ENCODE measurements around the gene U2AF2. TPM values are rescaled to one million over a fixed set of nuclear protein-coding genes. Genes with fewer than 3 reads are reported as not detected.

The U2AF2 gene
- total RNA-seq, 1 donor from 2014 or later, result 74.0 TPM

DNA sequence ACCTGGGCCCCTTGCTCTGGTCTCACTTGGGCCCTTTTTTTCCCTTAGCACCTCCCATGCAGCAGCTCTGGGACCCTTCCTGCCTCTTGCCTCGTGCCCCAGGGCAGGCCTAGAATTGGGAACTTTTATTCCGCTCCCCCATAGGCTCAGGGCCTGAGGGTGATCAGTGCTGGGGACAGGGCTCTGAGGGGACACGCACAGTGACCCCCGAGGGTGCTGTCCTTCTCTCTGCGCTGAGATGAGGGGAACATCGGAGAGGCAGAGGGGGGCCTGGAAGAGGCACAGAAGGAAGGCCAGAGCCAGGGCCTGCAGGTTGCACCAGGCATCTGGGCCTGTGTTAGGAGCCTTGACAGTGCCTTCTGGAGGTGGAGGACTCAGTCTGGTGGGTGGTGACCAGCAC, 30.9 kb downstream of the U2AF2 start:
- intact Hi-C loops (cut with micrococcal nuclease), result no loop called here
- no peak overlapping the region for H3K27ac ChIP-seq (replicated peaks)
- no peak overlapping the region for H3K4me3 ChIP-seq
- no peak for DNase-seq
- peaks cover 41% of the 10 kb centered on the region for H3K4me1 ChIP-seq
- H3K36me3 ChIP-seq, result peaks cover 96% of the 10 kb centered on the region
- H3K9me3 ChIP-seq (replicated peaks), result no peaks in the 10 kb centered on the region
- TF ChIP-seq, protein P1, sequence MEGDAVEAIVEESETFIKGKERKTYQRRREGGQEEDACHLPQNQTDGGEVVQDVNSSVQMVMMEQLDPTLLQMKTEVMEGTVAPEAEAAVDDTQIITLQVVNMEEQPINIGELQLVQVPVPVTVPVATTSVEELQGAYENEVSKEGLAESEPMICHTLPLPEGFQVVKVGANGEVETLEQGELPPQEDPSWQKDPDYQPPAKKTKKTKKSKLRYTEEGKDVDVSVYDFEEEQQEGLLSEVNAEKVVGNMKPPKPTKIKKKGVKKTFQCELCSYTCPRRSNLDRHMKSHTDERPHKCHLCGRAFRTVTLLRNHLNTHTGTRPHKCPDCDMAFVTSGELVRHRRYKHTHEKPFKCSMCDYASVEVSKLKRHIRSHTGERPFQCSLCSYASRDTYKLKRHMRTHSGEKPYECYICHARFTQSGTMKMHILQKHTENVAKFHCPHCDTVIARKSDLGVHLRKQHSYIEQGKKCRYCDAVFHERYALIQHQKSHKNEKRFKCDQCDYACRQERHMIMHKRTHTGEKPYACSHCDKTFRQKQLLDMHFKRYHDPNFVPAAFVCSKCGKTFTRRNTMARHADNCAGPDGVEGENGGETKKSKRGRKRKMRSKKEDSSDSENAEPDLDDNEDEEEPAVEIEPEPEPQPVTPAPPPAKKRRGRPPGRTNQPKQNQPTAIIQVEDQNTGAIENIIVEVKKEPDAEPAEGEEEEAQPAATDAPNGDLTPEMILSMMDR (IDR thresholded peaks at IDR 0.05; ENCODE audit: borderline replicate concordance), result no peak
- no peaks in the 10 kb centered on the region for H3K27me3 ChIP-seq (ENCODE audit: low read depth)

DNA sequence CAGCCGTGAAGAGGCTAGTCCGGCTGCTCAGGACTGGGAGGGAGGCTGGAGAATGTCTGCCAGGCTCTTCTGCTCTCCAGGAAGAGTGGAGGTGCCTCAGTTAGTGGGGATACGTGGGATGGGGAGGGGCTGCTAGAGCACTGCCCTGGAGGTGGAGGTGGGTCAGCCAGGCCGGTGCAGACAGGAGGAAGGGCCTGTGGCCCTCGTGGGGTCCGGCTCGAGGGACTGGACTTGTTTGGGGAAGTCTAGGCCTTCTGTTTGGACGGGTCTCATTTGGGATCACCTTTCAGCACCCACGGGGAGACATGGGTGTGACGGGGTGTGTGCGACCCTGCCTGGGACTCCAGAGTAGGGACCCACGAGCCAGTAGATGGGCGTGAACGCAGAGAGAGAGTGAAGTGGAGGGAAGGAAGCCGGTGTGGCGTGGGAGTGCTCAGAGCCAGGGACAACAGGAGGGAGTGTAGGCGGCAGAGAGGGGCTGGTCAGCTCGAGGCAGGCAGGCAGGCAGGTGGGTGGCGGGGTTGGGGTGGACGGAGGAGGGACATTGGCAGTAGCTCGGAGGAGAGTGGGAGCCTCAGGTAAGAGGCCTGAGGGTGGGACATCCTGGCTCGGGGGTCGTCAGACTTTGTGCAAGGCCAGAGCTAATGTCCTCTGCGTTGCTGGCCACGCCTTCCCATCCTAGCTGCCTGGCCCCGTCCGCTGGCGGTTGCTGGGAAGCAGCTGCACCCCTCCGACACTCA, 31.6 kb downstream of the U2AF2 start:
- intact Hi-C loops (cut with micrococcal nuclease), result no loop called here
- TF ChIP-seq, protein P1 (IDR thresholded peaks at IDR 0.05; ENCODE audit: borderline replicate concordance), result no peak
- Histone ChIP-seq H3K27ac (replicated peaks) (no peak overlapping the region), H3K9me3 (replicated peaks) (no peaks in the 10 kb centered on the region), H3K4me1 (peaks cover 36% of the 10 kb centered on the region), H3K27me3 (ENCODE audit: low read depth) (no peaks in the 10 kb centered on the region), H3K4me3 (no peak overlapping the region), H3K36me3 (peaks cover 96% of the 10 kb centered on the region)
- DNase-seq, result peak; percentile 10

DNA sequence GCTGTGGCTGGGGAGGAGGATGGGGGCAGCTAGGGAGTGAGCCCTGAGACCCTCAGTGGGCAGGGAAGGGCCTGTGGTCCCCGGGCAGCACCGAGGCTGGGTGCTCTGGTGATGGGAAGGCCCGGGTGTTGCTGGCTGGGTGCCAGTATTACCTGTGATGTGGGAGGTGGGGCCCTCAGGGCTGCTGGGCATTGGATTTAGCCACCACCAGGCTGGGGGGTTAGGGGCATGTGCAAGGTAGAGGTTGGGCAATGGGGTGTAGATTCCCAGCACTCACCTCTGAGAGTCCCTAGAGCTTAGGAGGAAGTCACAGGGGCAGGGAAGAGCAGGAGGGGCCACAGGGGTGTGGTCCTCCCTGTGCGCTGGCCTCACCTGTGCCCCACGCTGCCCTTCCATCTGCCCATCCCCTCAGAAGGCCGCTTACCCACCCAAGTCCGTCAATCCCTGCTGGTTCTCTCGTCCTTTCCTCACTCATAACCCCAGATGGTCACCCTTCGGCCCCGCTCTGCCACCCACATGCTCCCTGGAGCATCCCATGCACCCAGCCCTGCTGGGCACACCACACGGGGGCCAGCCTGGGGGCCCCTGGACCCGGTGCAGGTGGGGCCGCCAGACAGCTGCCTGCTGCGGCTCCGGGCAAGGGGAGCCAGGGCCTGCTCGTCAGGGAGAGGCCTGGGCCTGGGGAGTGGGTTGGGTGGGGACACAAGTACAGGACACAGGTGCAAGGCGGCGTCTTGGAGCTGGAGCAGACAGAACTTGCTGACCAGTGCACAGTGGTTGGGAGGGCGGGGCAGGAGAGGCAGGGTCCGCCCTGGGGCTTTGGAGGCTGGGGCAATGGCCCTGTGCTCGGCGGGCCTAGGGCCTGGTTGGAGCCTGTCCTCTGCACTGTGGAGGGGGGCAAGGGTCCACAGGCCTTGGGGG, 32.7 kb downstream of the U2AF2 start:
- intact Hi-C loops (cut with micrococcal nuclease), result no loop called here
- Histone ChIP-seq H3K27ac (replicated peaks) (no peak overlapping the region), H3K27me3 (ENCODE audit: low read depth) (no peaks in the 10 kb centered on the region), H3K36me3 (peaks cover 93% of the 10 kb centered on the region), H3K4me3 (no peak overlapping the region), H3K4me1 (peaks cover 36% of the 10 kb centered on the region), H3K9me3 (replicated peaks) (no peaks in the 10 kb centered on the region)
- TF ChIP-seq, protein P1 (IDR thresholded peaks at IDR 0.05; ENCODE audit: borderline replicate concordance), result no peak
- DNase-seq, result peak; percentile 13

DNA sequence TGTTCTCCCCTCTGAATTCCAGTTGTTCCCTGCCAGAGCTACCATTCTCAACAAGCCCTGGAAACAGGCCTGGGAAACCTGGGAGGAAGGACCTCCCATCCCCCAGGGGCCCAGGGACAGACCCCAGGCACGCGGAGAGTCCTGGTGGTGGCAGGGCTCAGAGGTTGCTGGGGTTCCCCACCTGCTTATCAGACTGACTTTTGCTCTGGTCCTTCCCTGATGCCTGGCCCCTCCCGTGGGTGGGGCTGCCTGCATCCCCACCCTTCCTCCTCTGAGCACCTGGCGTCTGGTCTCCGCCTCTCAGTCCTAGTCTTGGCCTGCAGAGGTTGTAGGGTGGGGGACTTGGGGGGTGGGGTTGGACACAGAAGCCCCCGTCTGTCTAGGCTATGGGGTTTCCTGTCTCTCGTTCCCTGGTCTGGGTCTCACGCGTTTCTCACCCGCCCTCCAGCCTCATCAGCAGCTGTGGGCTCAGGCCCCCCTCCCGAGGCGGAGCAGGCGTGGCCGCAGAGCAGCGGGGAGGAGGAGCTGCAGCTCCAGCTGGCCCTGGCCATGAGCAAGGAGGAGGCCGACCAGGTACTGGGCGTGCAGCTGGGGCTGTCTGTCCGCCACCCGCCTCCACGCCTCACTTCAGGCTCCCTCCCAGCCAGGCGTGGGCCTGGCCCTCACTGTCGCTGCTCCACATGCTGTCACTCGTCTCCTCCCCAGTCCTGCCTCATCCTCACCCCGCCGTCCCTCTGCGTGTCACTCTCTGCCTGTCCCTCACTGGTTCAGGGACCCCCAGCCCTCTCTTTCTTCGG, 33.8 kb downstream of the U2AF2 start:
- intact Hi-C loops (cut with micrococcal nuclease), result no loop called here
- H3K4me1 ChIP-seq, result peaks cover 34% of the 10 kb centered on the region
- H3K9me3 ChIP-seq (replicated peaks), result no peaks in the 10 kb centered on the region
- H3K27ac ChIP-seq (replicated peaks), result no peak overlapping the region
- no peaks in the 10 kb centered on the region for H3K27me3 ChIP-seq (ENCODE audit: low read depth)
- H3K36me3 ChIP-seq, result peaks cover 93% of the 10 kb centered on the region
- DNase-seq, result peak; percentile 14
- H3K4me3 ChIP-seq, result no peak overlapping the region
- TF ChIP-seq, protein P1 (IDR thresholded peaks at IDR 0.05; ENCODE audit: borderline replicate concordance), result no peak

Measured in left ventricle myocardium inferior (tissue), 1 donor.